Measurements from ENCODE around the gene KIAA1217.

DNA sequence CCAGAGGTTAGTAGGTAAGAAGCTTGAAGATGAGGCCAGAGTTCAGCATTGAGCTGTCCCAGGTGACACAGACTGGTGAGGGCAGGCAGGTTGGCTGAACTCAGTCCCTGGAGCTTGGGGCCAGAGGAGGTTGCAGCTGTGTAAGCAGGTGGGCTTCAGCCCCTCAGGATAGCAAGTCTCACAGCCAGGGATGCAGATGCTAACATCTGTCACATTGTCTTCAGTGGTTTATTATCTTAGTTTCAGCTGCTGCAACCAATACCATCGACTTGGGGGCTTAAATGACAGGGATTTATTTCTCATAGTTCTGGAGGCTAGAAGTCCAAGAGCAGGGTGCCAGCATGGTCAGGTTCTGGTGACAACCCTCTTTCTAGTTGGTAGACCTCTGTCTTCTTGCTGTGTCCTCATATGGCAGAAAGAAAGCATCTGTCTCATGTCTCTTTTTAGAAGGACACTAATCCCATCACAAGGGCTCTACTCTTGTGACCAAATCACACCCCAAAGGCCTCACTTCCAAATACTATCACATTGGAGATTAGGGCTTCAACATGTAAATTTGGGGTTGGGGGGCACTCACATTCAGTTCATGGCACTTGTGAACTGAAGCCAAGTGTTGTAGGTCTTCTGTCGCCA, 146.2 kb downstream of the KIAA1217 start:
- TF ChIP-seq, protein P1, sequence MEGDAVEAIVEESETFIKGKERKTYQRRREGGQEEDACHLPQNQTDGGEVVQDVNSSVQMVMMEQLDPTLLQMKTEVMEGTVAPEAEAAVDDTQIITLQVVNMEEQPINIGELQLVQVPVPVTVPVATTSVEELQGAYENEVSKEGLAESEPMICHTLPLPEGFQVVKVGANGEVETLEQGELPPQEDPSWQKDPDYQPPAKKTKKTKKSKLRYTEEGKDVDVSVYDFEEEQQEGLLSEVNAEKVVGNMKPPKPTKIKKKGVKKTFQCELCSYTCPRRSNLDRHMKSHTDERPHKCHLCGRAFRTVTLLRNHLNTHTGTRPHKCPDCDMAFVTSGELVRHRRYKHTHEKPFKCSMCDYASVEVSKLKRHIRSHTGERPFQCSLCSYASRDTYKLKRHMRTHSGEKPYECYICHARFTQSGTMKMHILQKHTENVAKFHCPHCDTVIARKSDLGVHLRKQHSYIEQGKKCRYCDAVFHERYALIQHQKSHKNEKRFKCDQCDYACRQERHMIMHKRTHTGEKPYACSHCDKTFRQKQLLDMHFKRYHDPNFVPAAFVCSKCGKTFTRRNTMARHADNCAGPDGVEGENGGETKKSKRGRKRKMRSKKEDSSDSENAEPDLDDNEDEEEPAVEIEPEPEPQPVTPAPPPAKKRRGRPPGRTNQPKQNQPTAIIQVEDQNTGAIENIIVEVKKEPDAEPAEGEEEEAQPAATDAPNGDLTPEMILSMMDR (IDR thresholded peaks at IDR 0.05) = no peak
- TF ChIP-seq POLR2AphosphoS5 (IDR thresholded peaks at IDR 0.05) = no peak

Data from prostate gland (tissue), 2 donors.